Activated naive CD4-positive, alpha-beta T cell (primary cell): ENCODE results near the gene ZNF747.

Source experiments
- DNase-seq, 4 experiments: peaks; one replicate each; lab custom pipeline; 2025; lab: John Stamatoyannopoulos, UW

ZNF747 gene

DNA sequence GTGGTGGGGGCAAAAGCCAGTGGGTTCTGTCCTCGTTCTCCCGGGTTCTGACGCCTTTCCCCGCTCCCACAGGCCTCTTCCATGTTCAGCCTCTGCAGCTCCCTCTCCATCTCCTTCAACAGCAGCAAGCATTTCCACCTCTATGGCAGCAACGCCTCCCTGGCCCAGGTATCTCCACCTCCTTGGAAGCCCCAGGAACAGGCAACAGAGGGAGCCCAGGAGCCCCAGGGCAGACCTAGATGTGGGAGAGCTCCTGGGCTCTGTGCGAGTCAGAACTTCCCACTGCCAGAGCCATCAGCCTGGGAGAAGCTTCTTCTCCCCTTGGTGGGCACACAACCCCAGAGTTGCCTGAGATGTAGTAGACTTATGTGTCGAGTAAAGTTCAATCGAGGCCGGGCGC, 16.1 kb downstream of the ZNF747 start:
- DNase-seq, result no peak

DNA sequence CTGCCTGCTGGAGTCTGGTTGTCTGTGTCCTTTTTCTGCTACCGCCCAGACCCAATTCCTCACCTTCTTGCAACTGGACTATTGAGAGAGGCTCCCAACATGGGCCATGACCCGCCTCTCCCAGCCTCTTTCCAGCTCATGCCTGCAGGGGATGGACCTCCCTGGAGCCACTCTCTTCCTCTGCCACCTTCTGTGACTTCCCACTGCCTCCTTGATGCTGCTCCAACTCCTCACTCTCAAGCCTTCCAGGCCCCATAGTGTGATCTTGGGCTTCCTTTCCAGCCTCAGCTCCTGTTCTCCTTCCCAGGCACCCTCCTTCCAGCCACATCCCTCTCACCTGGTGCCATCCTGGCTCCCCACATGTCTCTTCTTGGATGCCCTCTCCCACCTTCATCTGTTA, 19.4 kb downstream of the ZNF747 start:
- no peak for DNase-seq

DNA sequence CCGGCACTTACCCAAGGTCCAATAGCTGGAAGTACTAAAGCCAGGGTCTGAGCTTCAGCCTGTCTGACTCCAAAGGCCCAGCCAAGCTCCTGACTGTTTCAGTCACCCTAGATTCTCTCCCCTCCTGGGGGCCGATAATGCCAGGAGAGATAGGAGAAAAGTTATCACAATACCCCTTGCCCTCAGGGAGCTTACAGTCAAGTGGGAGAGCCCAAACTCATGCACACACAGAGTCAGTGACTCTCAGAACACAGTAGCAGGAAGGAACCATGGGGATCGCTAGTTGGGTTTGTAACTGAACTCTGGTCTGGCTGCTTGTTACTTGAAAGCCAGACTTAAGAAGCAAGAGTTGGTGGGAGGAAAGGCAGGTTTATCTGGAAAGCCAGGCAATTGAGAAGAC, 23.1 kb downstream of the ZNF747 start:
- DNase-seq, result no peak

DNA sequence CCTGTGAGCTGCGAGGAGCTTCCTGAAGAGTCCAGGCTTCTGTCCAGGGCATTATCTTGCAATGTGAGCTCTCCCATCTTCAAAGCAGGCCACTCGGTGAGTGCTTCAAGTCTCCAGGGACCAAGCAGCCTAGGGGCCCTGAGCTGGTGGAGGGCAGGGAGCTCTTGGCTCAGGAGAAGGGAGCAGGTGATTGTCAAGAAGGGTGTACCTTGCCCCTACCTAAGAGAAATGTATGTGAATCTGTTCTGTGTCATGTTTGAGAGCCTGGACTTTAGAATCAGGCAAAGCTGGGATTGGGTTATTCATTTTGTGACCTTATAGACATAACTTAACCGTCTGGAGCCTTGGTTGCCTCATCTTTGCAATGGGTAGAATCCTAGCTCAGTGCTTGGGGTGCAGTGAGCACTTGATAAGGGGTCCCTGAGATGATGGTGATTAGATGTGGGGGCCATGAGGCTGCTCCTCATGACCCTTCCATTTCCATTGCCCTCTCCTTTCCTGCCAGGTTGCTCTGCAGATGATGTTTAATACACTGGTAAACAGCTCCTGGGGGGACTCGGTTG, 24.2 kb downstream of the ZNF747 start:
- no peak for DNase-seq

DNA sequence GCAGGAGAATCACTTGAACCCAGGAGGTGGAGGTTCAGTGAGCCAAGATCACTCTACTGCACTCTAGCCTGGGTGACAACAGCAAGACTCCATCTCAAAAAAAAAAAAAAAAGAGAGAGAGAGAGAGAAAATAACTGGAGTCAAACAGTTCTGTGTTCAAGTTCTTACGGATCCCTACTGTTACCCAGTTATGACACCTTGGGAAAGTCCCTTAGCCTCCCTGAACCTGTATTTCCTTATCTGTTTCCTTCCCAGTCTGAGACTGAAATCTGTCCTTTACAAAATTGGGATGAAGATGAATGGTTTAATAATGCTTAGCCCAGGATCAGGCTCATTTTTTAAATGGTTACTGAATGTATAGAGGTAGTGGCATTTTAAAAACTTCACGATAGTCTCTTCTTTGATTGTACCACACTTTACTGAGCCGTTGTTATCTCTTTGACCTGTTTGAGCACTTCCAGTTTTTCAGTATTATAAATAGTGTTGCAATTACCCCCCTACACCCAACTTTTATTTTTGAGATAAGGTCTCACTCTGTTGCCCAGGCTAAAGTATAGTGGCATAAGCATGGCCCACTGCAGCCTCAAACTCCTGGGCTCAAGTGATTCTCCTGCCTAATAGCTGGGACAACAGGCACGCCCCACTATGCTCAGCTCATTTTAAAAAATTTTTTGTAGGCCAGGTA, 25.4 kb downstream of the ZNF747 start:
- no peak for DNase-seq

DNA sequence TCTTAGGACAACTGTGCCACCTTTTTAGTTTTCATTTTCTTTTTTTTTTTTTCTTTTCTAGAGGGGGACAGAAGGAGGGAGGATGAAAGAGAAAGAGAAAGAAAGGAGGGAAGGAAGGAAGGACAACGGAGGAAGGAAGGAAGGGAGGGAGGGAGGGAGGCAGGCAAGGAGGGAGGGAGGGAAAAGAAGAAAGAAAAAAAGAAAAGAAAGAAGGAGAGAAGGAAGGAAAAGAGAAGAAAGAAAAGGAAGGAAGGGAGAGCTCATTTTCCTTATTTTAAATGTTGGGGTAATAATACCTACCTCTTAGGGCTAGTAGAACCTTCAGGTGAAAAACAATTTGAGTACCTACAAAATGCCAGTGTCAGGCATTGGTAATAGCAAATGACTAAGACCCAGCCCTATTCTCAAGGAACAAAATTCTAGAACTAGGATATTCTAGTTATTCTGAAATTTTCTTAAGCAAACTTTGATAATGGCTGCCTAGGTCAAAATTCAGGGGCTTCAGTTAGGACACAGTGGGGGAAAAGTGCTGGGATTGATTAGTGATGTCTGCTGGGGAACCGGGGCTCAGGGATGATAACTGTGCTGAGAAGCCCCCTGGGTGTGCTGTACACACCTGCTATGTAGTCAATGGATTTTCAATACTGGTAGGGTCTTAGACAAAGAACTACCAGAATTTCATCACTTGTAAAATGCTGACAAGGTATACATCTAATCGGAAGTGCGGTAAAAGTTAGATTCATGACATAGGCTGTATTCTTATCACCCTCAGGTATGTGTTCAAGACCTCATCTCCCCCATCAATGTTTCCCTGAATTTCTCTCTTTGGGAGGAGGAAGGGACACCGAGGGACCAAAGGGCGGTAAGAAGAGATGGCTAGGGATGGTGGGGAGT, 31.0 kb downstream of the ZNF747 start:
- DNase-seq, result no peak

DNA sequence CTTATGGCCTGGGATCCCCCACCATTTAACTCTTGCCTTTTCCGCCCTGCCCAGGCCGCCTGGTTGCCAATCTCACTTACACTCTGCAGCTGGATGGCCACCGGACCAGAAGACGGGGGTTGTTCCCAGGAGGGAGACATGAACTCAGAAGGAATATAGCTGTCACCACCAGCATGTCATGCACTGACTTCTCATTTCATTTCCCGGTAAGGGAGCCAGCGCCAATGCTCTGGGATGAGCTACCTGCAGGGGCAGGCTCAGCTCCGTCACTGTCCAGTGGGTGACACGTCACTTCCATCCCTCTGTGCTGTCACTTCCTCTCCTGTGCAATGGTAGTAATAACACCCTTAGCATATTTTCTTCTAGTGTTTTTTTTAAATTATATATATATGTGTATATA, 35.4 kb downstream of the ZNF747 start:
- DNase-seq, result no peak

DNA sequence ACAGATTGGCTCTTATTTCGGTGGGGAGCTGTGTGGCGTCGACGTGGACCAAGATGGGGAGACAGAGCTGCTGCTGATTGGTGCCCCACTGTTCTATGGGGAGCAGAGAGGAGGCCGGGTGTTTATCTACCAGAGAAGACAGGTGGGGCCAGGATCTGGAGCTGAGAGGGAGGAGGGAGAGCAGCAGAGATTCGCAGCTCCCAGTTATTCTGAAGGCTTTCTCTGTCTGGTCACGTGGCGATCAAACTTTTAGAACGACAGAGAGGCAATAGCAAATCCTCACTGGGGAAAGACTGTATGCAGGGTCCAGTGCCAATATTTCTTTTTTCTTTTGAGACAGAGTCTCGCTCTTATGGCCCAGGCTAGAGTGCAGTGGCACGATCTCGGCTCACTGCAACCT, 39.9 kb downstream of the ZNF747 start:
- DNase-seq, result no peak

DNA sequence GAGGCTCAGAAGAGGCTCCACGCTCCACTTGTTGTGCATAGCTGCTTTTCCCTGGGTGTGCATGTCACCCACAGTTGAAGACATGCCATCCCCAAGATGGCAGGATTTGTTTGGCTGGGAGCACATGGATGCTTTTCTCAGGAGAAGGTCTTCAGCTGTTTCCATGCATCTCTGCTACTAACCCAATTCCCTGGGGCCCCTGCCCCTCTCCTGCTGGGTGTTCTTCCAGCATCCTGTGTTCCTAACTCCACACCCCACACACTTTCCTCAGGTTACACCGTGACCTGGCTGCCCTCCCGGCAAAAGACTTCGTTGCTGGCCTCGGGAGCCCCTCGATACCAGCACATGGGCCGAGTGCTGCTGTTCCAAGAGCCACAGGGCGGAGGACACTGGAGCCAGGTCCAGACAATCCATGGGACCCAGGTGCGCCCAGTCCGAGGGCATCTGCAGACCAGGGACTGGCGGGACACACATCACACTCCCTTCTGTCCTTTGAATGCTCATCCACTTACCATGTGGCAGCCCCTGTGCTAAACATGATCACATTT, 40.6 kb downstream of the ZNF747 start:
- DNase-seq, result no peak

DNA sequence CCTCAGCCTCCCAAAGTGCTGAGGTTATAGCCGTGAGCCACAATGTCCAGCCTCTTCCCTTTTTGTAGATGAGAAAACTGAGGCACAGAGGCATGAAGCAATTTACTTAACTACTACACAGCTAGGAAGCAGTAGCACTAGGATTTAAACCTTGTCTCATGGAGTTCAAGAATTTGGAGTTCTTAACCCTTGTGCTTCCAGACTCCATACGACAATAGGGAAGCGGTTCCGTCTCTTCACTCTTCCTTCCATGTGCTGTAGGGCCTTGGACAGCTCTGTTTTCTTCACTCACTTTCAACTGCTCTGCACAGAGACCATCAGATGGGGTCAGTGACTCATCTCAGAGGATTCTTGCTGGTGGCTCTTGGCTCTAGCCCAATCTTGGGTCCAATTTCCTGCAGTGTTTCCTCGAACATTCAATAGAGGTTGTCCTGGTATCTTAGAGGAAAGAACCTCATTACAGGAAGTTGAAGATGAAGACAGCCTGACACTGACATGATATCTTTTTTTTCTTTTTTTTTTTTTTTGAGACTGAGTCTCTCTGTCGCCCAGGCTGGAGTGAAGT, 42.8 kb downstream of the ZNF747 start:
- no peak for DNase-seq

DNA sequence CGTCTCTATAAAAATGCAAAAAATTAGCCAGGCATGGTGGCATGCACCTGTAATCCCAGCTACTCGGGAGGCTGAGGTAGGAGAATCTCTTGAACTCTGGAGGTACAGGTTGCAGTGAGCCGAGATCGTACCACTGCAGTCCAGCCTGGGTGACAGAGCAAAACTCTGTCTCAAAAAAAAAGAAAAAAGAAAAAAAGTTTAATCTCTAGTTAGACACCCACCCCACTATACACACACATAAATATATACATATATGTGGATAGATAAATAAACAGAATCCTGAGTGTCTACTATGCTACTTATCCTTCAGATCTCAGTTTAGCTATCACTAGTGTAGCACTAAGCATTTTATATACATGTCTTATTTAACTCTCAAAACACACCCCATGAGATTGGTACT, 43.4 kb downstream of the ZNF747 start:
- DNase-seq, result no peak

DNA sequence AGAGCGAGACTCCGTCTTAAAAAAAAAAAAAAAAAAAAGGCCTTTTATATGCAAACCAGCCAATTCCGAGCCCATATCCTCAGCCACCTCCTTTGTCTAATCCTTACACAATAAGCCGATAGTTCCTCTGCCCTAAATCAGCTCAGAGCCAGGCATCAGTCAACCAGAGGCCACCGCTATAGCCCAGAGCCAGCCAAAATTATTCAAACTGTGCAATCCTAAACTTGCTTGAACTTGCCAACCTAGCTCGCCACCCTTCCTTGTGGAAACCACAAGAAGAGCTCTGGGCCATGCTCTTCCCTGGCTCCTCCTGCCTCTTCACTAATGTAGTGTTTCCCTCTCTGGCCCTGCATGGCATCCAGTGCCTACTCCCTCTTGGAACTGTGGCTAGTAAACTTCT, 44.4 kb downstream of the ZNF747 start:
- no peak for DNase-seq

DNA sequence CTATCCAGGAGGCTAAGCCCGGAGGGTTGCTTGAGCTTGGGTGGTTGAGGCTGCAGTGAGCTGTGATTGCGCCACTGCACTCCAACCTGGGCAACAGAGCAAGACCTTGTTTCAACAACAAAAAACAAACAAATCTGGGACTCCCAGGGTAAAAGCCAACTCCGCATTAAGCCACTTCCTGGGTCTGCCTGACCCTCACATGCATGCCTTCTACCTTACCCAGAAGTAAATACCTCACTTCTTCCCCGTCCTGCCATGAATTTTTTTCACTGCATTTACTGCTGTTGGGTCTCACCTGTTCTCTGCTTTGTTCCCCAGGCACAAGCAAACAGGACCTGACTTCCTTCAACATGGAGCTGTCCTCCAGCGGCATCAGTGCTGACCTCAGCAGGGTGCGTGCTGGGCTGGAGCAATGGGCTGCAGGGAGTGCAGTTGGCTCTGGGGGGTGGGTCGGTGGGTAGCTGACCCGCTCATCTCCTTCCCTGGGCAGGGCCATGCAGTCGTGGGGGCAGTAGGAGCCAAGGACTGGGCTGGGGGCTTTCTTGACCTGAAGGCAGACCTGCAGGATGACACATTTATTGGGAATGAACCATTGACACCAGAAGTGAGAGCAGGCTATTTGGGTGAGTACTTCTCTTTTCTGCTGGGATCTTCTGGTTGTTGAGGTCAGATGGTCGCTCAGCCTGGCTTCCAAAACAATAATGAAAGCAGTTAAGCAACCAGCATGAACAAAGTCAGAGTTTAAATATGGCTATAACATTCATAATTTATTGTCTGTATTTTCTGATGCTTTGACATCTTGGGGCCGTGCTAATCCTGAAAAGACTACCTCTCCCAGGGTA, 45.7 kb downstream of the ZNF747 start:
- no peak for DNase-seq

DNA sequence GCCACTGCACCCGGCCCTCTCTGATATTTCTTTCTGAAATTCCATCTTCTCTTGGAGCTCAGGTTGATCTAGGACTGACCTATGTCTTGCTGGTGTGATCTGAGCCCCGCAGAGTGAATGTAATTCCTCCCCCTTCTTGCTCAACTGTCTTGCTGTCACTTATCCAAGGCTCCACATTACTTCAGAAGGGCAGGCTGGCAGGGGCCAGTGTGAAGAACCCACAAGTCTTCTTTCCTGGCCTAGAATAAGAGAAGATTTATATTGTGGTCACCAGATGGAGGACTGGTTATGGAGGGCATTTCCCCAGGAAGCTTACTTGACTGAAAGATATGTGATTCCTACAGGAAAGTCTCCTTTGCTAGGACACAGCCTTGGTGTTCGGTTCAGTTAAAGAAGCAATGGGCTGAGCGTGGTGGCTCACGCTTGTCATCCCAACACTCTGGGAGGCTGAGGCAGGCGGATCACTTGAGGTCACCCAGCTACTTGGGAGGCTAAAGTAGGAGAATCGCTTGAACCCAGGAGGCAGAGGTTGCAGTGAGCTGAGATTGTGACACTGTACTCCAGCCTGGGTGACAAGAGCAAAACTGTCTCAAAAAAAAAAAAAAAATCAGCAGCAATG, 48.7 kb downstream of the ZNF747 start:
- no peak for DNase-seq

DNA sequence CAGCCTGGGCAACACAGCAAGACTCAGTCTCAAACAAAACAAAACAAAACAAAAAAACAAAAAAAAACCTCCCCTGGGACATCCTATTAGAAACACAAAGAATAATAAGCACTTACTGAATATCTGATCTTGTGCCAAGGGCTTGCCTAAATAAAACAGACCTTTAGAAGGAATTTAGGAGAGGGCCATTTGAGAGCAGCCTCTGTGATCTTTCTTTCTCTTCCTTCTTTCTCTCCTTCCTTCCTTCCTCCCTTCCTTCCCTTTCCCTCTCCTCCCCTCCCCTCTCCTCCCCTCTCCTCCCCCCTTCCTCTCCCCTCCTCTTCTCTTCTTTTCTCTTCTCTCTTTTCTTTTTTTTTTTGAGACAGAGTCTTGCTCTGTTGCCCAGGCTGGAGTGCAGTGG, 49.8 kb downstream of the ZNF747 start:
- no peak for DNase-seq

DNA sequence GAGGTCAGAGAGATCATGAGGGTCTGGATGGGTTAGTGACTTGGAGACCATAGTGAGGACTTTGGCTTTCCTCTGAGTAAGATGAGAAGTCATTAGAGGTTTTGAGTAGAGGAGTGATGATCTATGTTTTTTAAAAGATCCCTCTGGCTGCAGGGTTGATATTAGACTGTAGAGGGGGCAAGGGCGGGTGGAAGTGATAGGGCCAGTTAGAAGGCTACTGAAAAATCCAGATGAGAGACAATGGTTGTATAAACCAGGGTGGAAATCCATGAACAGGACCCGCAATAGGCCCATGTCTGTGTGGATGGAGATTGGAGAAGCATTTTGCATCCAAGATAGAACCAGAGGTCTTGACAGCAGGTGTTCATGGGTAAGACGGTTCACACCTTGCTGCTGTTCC, 52.3 kb downstream of the ZNF747 start:
- DNase-seq, result no peak

DNA sequence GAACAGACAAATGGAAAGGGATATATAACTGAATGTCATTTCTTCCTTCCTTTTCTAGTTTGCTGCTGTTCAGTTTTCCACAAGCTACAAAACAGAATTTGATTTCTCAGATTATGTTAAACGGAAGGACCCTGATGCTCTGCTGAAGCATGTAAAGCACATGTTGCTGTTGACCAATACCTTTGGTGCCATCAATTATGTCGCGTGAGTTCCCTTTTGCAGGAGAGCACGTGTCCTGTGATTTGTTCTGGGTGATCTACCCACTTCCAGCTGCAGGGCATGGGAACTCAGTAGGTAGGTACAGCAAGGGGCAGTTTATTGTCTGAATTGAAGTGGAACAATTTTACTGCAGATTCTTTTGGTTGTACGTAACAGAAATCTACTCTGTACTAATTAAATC, 53.3 kb downstream of the ZNF747 start:
- no peak for DNase-seq
